ENCODE measurements around the gene HJV.

HJV gene

GRCh38 chr1:146020058-146021049 is 1.2 kb downstream of the HJV start:
- no peak for DNase-seq

GRCh38 chr1:146019231-146020057 is 2.1 kb downstream of the HJV start:
- no peak for DNase-seq

DNA sequence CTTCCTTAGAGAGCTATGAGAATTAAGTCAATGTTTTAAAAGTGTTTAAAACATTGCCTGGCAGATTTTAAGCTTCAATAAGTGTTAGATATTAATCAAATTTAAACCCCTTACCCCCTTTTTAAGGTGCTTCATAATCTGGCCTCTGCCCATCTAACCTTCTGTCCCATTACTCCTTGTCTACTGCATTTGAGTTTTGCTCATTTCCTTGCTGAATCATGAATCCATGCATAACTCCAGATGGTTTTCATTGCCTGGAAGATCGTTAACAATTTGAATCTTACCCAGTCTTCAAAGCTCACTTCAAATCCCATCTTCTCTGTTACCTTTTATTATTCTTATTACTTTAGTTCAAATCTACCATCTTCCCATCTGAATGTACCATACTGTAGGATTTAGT is 4.6 kb downstream of the HJV start:
- no peak for DNase-seq

DNA sequence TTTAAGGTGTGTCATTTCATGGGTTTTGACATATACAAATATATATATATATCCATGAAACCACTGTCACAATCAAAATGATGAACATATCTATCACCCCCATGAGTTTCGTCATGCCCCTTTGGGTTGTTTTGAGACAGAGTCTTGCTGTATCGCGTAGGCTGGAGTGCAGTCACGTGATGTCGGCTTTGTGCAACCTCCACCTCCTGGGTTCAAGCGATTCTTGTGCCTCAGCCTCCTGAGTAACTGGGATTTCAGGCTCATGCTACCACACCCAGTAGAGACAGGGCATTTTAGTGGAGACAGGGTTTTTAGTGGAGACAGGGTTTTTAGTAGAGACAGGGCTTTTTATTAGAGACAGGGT is 8.0 kb downstream of the HJV start:
- DNase-seq = no peak

DNA sequence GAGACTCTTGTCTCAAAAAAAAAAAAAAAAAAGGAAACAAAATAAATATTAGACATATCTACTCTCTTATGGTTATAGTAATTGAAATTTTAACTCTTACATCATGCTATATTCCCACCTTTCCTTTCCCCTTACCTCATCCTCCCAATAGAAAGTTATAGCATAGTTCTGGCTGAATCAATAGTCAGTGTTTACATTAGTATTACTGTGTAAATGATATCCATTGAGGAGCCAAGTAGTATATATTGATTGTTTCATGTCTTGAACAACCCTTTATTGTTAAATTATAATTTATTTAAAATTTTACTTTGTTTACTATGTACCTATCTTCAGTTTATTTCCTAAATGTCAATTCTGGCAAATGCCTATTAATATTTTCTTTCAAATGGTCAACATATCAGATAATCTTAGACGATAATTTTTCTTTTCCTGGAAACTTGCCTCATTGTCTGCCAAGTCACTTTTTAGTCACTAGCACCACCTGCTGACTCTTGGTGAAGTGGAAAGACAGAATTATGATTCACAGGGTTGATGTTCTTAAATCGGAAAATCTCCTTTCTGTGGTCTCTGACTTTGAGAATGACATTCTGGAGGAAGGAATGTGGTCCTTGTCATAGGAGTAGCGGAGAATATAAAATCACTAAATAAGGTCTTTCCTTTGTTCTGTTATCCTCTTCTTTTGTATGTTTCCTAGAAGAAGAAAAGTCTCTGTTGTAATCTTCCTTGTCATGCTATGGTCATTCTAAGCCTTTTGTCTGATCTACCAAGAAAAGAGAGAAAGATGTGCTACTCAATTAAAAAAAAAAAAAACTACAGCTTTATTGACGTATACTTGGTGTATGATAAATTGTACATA is 8.6 kb downstream of the HJV start:
- no peak for DNase-seq

- DNase-seq = no peak
These were observed 11.3 kb downstream of the HJV start for GRCh38 chr1:146010126-146010738.

- no peak for DNase-seq
These were observed 13.9 kb downstream of the HJV start for GRCh38 chr1:146007489-146008133.

GRCh38 chr1:146001709-146002108 is 19.8 kb downstream of the HJV start:
- DNase-seq = no peak

- no peak for DNase-seq
These were observed 22.1 kb downstream of the HJV start for GRCh38 chr1:145999321-146000024.

- DNase-seq = no peak
These were observed 23.9 kb downstream of the HJV start for GRCh38 chr1:145997718-145998023.

DNA sequence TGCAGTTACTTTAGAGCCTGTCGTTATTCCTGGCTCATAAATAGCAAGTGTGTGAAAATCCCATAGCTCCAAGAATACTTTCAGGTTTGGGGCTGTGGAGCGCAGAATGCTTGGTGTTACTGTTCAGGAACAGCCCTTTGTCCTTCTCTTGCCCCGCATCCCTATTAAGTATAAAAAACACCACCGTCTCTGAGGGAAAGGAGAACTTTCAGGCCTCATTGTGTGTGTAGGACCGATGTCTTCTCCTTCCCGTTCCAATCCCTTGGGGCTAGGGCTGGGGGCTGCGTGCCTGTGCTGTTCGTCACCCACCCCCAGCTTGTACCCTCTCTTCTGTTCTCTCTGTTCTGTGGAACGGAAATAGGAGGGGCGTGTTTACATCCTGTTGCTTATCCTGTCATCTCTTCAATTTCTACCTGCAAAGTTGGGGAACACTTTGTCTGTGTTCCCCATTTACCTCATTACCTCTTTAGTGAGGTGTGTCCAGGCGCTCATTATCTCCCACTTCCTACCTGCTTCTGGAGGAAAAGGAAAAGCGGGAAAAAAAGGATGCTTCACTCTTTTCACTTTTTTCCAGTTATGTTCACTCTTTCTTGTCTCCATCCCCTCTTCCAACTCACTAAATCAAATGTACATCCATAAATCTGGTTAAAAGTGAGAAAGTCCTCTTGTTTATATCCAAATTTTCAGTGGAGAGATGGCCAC is 24.4 kb downstream of the HJV start:
- peak; percentile 36 for DNase-seq

DNA sequence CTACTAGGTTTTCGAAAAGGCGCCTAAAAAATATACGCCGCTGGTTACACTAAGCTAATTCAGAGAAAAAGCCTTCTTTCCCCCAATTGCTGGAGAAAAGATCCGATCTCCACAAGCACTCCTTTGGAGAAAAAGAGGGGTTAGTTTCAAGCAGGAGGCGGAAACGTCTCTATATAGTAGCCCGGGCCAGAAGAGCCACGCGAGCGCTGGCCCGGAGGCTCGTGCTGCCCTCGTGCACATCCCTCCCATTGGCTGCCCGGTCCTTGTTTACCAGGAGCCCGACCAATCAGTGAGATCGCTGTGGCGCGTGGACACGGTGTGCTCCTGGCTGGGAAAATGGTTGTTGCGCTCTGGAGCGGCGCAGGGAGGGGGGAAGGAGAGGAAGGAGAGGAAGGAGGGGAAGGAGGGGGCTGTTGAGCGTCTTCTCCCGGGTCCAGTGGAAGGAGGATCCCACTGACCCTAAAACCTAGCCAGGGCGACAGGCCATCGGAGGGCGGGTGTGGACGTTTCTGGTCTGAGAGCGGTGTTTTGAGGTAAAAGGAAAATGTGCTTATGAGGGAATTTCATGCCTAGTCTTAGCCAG is 25.0 kb downstream of the HJV start, which contains the start of gene TXNIP:
Gene TXNIP, minus strand, starts transcription at position 147 of the 583 bp plus-strand sequence. CDS start 313 bp downstream, outside the sequence.
- DNase-seq = peak; percentile 87

DNA sequence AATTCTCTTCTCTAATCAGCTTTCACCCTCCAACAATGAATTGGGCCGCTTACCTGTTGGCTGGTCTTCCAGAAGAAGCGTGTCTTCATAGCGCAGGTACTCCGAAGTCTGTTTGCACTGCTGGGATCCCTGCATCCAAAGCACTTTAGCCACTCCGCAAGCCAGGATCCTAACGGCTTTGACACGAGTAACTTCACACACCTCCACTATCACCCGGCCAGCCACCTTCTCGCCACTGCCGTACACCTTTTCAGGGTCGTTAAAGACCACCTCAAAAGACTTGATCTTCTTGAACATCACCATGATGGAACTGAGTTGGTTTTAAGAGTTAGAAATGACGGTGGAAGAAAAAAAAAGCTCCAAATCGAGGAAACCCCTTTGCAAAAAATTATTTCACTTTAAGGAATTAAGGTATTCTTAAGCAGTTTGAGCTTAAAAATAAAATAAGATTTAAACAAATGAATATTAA is 25.5 kb downstream of the HJV start:
- DNase-seq = no peak

DNA sequence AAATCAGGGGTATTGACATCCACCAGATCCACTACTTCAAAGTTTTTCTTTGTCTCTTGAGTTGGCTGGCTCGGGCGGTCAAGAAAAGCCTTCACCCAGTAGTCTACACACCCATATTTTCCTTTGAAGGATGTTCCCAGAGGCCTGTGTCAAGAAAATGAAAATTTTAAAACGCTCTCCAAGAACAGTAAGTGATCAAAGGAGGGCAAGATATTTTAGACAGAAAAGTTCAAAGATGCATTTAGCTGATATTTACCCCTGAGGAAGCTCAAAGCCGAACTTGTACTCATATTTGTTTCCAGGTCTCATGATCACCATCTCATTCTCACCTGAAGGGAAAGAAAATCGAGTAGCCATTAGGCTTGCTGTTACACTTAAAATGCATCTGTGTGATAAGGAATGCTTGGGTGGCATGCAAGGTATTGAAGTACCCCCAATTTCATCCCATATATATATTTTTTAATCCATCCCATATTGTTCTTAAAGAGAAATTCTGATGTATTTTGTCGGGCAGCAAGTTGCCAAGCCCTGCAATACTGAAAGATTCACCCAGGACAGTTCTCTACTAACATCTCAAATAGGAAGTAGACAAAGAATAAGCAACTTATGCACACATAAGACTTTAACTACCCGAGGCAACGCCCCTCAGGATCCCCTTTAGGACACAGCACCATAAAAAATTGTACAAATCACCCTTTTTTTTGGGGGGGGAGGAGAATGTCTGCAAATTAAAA is 26.2 kb downstream of the HJV start:
- DNase-seq = no peak

DNA sequence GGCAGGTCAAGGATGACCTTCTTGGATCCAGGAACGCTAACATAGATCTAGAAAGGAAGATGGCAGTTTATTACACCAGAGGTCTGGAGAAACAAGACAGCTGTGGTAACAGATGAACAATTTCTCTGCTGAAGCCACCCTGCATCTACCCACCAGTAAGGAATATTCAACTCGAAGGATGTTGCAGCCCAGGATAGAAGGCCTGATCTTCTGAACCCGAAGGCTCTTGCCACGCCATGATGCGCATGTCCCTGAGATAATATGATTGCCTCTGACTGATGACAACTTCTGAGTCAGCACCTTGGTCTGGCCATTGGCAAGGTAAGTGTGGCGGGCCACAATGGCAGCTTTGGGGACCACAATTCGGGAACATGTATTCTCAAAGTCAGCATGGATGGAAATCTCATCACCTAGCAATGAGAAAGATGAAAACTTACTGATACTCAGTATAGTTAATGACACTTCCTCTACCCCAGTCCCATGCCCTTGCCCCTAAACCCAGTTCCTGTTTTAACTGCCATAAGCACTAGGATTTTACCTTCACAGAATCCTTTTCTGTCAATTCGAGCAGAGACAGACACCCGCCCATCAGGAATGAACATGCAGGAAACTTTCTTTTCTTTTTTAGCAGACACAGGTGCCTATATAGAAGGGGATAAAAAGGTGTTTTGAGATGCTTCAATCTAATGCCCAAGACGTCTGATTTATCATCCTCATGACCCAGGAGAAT is 27.0 kb downstream of the HJV start:
- DNase-seq = no peak

DNA sequence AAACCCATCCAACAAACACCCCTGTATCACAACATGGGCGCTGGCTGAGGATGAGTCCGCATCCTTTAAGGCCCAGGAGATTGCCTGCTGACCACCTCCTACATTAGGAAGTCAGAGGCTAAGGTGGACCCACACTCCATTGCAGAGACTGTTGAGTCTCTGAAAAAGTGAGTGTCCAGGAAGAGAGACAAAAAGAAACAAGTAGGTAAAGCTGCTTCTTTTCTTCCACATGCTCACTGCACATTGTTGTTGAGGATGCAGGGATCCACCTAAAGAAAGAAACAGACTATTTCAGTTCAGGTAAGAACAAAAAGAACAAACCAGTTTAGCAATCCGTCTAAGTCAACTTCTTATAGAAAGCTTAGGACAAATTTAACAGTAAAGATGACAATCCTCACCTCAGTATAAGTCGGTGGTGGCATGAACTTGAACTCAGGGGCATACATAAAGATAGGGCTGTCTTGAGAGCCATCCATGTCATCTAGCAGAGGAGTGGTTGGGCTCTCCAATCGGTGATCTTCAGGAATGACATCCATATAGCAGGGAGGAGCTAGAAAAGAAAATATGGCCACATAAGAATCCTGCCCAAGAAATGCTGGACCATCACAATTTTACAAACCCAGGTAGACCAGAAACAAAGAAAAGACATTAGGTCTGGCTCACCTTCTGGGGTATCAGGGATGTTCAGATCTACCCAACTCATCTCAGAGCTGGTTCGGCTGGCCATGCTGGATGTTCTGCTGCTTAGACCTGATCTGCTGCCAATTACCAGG is 27.7 kb downstream of the HJV start:
- DNase-seq = no peak

GRCh38 chr1:145992958-145993617 is 28.4 kb downstream of the HJV start:
- DNase-seq = no peak

All from stimulated activated CD4-positive, alpha-beta T cell treated with anti-CD3 and anti-CD28 coated beads, Interleukin-12 subunit alpha, Interleukin-12 subunit beta, amount 100 ng/mL, for 4 hours (primary cell).